ENCODE data around the gene ZNF487.

ZNF487 gene

GRCh38 chr10:43407148-43407575, 29.7 kb upstream of the ZNF487 start:
- peak overlapping the region; percentile 72 for H3K4me3 ChIP-seq (ENCODE audit: low read length)
- no peak for TF ChIP-seq CTCF (conservative IDR thresholded peaks at IDR 0.05; ENCODE audit: low read depth, low read length)
- DNase-seq (ENCODE audit: low read depth): no peak

- H3K4me3 ChIP-seq (ENCODE audit: low read length): peak overlapping the region; percentile 72
- DNase-seq (ENCODE audit: low read depth): peak; percentile 74
- peak; percentile 57 for TF ChIP-seq CTCF (conservative IDR thresholded peaks at IDR 0.05; ENCODE audit: low read depth, low read length)
Measured at GRCh38 chr10:43407576-43408330, 29.2 kb upstream of the ZNF487 start.

- no peak for DNase-seq (ENCODE audit: low read depth)
- H3K4me3 ChIP-seq (ENCODE audit: low read length): peak overlapping the region; percentile 72
- no peak for TF ChIP-seq CTCF (conservative IDR thresholded peaks at IDR 0.05; ENCODE audit: low read depth, low read length)
Measured at GRCh38 chr10:43408331-43408709, 28.6 kb upstream of the ZNF487 start.

GRCh38 chr10:43408710-43409384, 28.1 kb upstream of the ZNF487 start, which contains the start of gene HNRNPF:
Gene HNRNPF (minus strand): TSS chr10:43409186. CDS start chr10:43387884, 21,302 bp downstream.
- no peak for TF ChIP-seq CTCF (conservative IDR thresholded peaks at IDR 0.05; ENCODE audit: low read depth, low read length)
- H3K4me3 ChIP-seq (ENCODE audit: low read length): peak within 1 kb of the TSS; percentile 72
- peak; percentile 79 for DNase-seq (ENCODE audit: low read depth)

- no peak for TF ChIP-seq CTCF (conservative IDR thresholded peaks at IDR 0.05; ENCODE audit: low read depth, low read length)
- peak overlapping the region; percentile 71 for H3K4me3 ChIP-seq (ENCODE audit: low read length)
- DNase-seq (ENCODE audit: low read depth): no peak
Measured at GRCh38 chr10:43409385-43410109, 27.4 kb upstream of the ZNF487 start.

GRCh38 chr10:43410345-43410744, 26.6 kb upstream of the ZNF487 start:
- no peak overlapping the region for H3K4me3 ChIP-seq (ENCODE audit: low read length)
- no peak for DNase-seq (ENCODE audit: low read depth)
- TF ChIP-seq CTCF (conservative IDR thresholded peaks at IDR 0.05; ENCODE audit: low read depth, low read length): no peak

Measured in retinal pigment epithelial cell (primary cell).